Choroid plexus epithelial cell (primary cell): ENCODE data around the gene CDK6.
A peak's percentile ranks its signal among the peaks of the same experiment; 100 is the strongest.

Experiments
- DNase-seq: peaks from one replicate; pipeline ENCODE4 v3.0.0-alpha.2; 2010; ENCODE audit warnings: low read depth
- H3K4me3 ChIP-seq: 2 replicates; pipeline ENCODE4 v1.5.1; 2011; ENCODE audit warnings: low read depth, mild to moderate bottlenecking, control low read depth, low read length, moderate library complexity
- TF ChIP-seq, protein P1 (sequence below): conservative IDR thresholded peaks from 2 replicates; pipeline ENCODE4 v1.5.1; 2011; ENCODE audit warnings: low read depth, mild to moderate bottlenecking, control low read depth, inconsistent platforms, low read length, moderate library complexity

CDK6 gene

GRCh38 chr7:92797284-92797683, 39.1 kb downstream of the CDK6 start:
- peak; percentile 49 for DNase-seq
- TF ChIP-seq, protein P1, sequence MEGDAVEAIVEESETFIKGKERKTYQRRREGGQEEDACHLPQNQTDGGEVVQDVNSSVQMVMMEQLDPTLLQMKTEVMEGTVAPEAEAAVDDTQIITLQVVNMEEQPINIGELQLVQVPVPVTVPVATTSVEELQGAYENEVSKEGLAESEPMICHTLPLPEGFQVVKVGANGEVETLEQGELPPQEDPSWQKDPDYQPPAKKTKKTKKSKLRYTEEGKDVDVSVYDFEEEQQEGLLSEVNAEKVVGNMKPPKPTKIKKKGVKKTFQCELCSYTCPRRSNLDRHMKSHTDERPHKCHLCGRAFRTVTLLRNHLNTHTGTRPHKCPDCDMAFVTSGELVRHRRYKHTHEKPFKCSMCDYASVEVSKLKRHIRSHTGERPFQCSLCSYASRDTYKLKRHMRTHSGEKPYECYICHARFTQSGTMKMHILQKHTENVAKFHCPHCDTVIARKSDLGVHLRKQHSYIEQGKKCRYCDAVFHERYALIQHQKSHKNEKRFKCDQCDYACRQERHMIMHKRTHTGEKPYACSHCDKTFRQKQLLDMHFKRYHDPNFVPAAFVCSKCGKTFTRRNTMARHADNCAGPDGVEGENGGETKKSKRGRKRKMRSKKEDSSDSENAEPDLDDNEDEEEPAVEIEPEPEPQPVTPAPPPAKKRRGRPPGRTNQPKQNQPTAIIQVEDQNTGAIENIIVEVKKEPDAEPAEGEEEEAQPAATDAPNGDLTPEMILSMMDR, result no peak
- H3K4me3 ChIP-seq, result no peak overlapping the region

- H3K4me3 ChIP-seq, result no peak overlapping the region
- TF ChIP-seq, protein P1, result no peak
- no peak for DNase-seq
Observed at GRCh38 chr7:92794831-92795230, 41.5 kb downstream of the CDK6 start.

- TF ChIP-seq, protein P1, result no peak
- no peak overlapping the region for H3K4me3 ChIP-seq
- DNase-seq, result no peak
Observed at GRCh38 chr7:92794391-92794790, 42.0 kb downstream of the CDK6 start.

- H3K4me3 ChIP-seq, result no peak overlapping the region
- DNase-seq, result no peak
- TF ChIP-seq, protein P1, result no peak
Observed at GRCh38 chr7:92793656-92794205, 42.6 kb downstream of the CDK6 start.

- DNase-seq, result peak; percentile 35
- TF ChIP-seq, protein P1, result no peak
- no peak overlapping the region for H3K4me3 ChIP-seq
Observed at GRCh38 chr7:92790992-92791391, 45.4 kb downstream of the CDK6 start.

- TF ChIP-seq, protein P1, result no peak
- DNase-seq, result no peak
- H3K4me3 ChIP-seq, result no peak overlapping the region
Observed at GRCh38 chr7:92788559-92789183, 47.7 kb downstream of the CDK6 start.

DNA sequence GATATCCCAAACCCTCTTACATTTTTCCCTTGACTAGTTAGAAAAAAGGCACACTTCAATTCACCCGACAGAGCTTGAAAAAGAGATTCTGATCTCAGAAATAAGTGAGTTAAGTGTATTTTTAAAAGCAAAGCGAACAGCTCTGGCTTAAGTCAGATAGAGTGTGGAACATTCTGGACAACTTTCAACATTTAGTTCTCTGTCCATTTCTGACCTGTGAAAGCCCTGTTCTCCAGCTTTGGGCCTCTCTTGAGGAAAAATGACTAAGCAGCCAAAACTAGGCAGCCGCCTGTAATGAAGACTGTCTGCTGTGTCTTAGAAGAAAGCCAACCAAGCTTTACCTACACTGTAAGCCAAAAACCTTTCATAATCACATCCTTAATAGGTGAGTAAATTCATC, 50.5 kb downstream of the CDK6 start:
- peak; percentile 84 for DNase-seq
- H3K4me3 ChIP-seq, result no peak overlapping the region
- TF ChIP-seq, protein P1, result no peak
